BLaER1 treated with 17β-estradiol and CSF1 and Interleukin-3, amounts not matched to agents 10 nM and 100 nM (cell line): ENCODE results near the gene MUC5B.

Experiments used
- H3K27ac ChIP-seq, 11 experiments: shearing (Covaris generic); formaldehyde crosslinking; 2 replicates each; pipeline ENCODE4 v1.8.1; 2022
- H3K27me3 ChIP-seq, 11 experiments: shearing (Covaris generic); formaldehyde crosslinking; 2 replicates each; pipeline ENCODE4 v1.8.1; 2022
- H3K36me3 ChIP-seq, 11 experiments: shearing (Covaris generic); formaldehyde crosslinking; 2 replicates each; pipeline ENCODE4 v1.8.1; 2022
- H3K4me1 ChIP-seq, 10 experiments: shearing (Covaris generic); formaldehyde crosslinking; 2 replicates each; pipeline ENCODE4 v1.8.1; 2022
- H3K4me2 ChIP-seq, 11 experiments: shearing (Covaris generic); formaldehyde crosslinking; 2 replicates each; pipeline ENCODE4 v1.8.1; 2022
- H3K4me3 ChIP-seq, 10 experiments: shearing (Covaris generic); formaldehyde crosslinking; 2 replicates each; pipeline ENCODE4 v1.8.1; 2022
- H3K9ac ChIP-seq, 11 experiments: shearing (Covaris generic); formaldehyde crosslinking; 2 replicates each; pipeline ENCODE4 v1.8.1; 2022
- H3K9me3 ChIP-seq, 11 experiments: shearing (Covaris generic); formaldehyde crosslinking; replicated peaks in 1 of 11; 2 replicates each; pipeline ENCODE4 v1.8.1; 2022
- H4K20me1 ChIP-seq, 11 experiments: shearing (Covaris generic); formaldehyde crosslinking; 2 replicates each; pipeline ENCODE4 v1.8.1; 2022
- Cebpa-rat ChIP-seq, 11 experiments: shearing (Covaris generic); IDR thresholded peaks; 2 replicates each; pipeline ENCODE4 v1.8.1; 2022

The MUC5B gene

GRCh38 chr11:1278766-1279673, 56.2 kb downstream of the MUC5B start:
- Histone ChIP-seq H3K36me3 (peaks cover 56 to 100% (median 73%) of the 10 kb centered on the region in 11 experiments), H3K4me1 (peaks cover 0 to 48% (median 41%) of the 10 kb centered on the region in 10 experiments; a peak in 16 of 20 replicates), H3K4me2 (peak overlapping the region in 6 of 11 experiments; percentile 4 to 41 (median 28); a peak in 6 of 22 replicates)

GRCh38 chr11:1279674-1280055, 56.8 kb downstream of the MUC5B start:
- Histone ChIP-seq H3K4me1 (peaks cover 0 to 42% (median 35%) of the 10 kb centered on the region in 10 experiments; a peak in 16 of 20 replicates), H3K27me3 (no peaks in the 10 kb centered on the region), H3K9me3 (no peaks in the 10 kb centered on the region), H4K20me1 (peaks cover 47 to 99% (median 92%) of the 10 kb centered on the region in 11 experiments), H3K9ac (no peak overlapping the region), H3K27ac (no peak overlapping the region), H3K36me3 (peaks cover 56 to 100% (median 79%) of the 10 kb centered on the region in 11 experiments), H3K4me2 (no peak overlapping the region), H3K4me3 (no peak overlapping the region)
- TF ChIP-seq Cebpa-rat (IDR thresholded peaks at IDR 0.05), result no peak

More at GRCh38 chr11:1278766-1279673, 56.2 kb downstream of the MUC5B start:
- no peaks in the 10 kb centered on the region for H3K27me3 ChIP-seq
- TF ChIP-seq Cebpa-rat (IDR thresholded peaks at IDR 0.05), result no peak
- H3K9me3 ChIP-seq, result no peaks in the 10 kb centered on the region
- H3K27ac ChIP-seq, result no peak overlapping the region
- no peak overlapping the region for H3K9ac ChIP-seq
- H3K4me3 ChIP-seq, result no peak overlapping the region
- H4K20me1 ChIP-seq, result peaks cover 47 to 99% (median 95%) of the 10 kb centered on the region in 11 experiments

GRCh38 chr11:1280116-1281035, 57.5 kb downstream of the MUC5B start:
- Histone ChIP-seq H3K36me3 (peaks cover 60 to 100% (median 87%) of the 10 kb centered on the region in 11 experiments), H3K27me3 (no peaks in the 10 kb centered on the region), H3K9ac (no peak overlapping the region), H3K4me1 (peaks cover 0 to 35% (median 29%) of the 10 kb centered on the region in 10 experiments; a peak in 16 of 20 replicates), H3K4me3 (no peak overlapping the region), H3K27ac (no peak overlapping the region), H3K4me2 (no peak overlapping the region), H3K9me3 (no peaks in the 10 kb centered on the region), H4K20me1 (peaks cover 41 to 99% (median 91%) of the 10 kb centered on the region in 11 experiments)
- TF ChIP-seq Cebpa-rat (IDR thresholded peaks at IDR 0.05), result no peak

- Histone ChIP-seq H3K27me3 (no peaks in the 10 kb centered on the region), H3K4me2 (no peak overlapping the region), H4K20me1 (peaks cover 31 to 99% (median 91%) of the 10 kb centered on the region in 11 experiments), H3K9ac (no peak overlapping the region), H3K27ac (no peak overlapping the region), H3K4me3 (no peak overlapping the region), H3K9me3 (no peaks in the 10 kb centered on the region), H3K36me3 (peaks cover 65 to 100% (median 87%) of the 10 kb centered on the region in 11 experiments), H3K4me1 (peaks cover 0 to 25% (median 18%) of the 10 kb centered on the region in 10 experiments; a peak in 13 of 20 replicates)
- TF ChIP-seq Cebpa-rat (IDR thresholded peaks at IDR 0.05), result no peak
Observed at GRCh38 chr11:1281326-1281973, 58.6 kb downstream of the MUC5B start.

- Histone ChIP-seq H3K4me2 (no peak overlapping the region), H3K9me3 (no peaks in the 10 kb centered on the region), H3K4me3 (no peak overlapping the region), H3K27me3 (no peaks in the 10 kb centered on the region), H3K36me3 (peaks cover 65 to 100% (median 87%) of the 10 kb centered on the region in 11 experiments), H3K4me1 (peaks cover 0 to 19% (median 16%) of the 10 kb centered on the region in 10 experiments; a peak in 12 of 20 replicates), H3K9ac (no peak overlapping the region), H4K20me1 (peaks cover 25 to 99% (median 91%) of the 10 kb centered on the region in 11 experiments), H3K27ac (no peak overlapping the region)
- no peak for TF ChIP-seq Cebpa-rat (IDR thresholded peaks at IDR 0.05)
Observed at GRCh38 chr11:1281974-1282365, 59.1 kb downstream of the MUC5B start.

GRCh38 chr11:1283091-1283511, 60.2 kb downstream of the MUC5B start:
- no peak overlapping the region for H3K9ac ChIP-seq
- H3K9me3 ChIP-seq, result peaks cover 0 to 3% (median 0%) of the 10 kb centered on the region in 11 experiments; a peak in 5 of 22 replicates
- no peak overlapping the region for H3K4me3 ChIP-seq
- no peak overlapping the region for H3K4me2 ChIP-seq
- H3K27ac ChIP-seq, result no peak overlapping the region
- H3K36me3 ChIP-seq, result peaks cover 67 to 95% (median 84%) of the 10 kb centered on the region in 11 experiments
- TF ChIP-seq Cebpa-rat (IDR thresholded peaks at IDR 0.05), result no peak
- H3K4me1 ChIP-seq, result peaks cover 0 to 14% (median 10%) of the 10 kb centered on the region in 10 experiments; a peak in 12 of 20 replicates
- H3K27me3 ChIP-seq, result no peaks in the 10 kb centered on the region
- peaks cover 14 to 94% (median 81%) of the 10 kb centered on the region in 11 experiments for H4K20me1 ChIP-seq

- no peak overlapping the region for H3K4me2 ChIP-seq
Observed at GRCh38 chr11:1283906-1284305, 61.0 kb downstream of the MUC5B start.

GRCh38 chr11:1285316-1285744, 62.5 kb downstream of the MUC5B start:
- peaks cover 0 to 13% (median 0%) of the 10 kb centered on the region in 11 experiments; a peak in 7 of 22 replicates for H3K9me3 ChIP-seq
- TF ChIP-seq Cebpa-rat (IDR thresholded peaks at IDR 0.05), result no peak
- H3K27me3 ChIP-seq, result no peaks in the 10 kb centered on the region
- no peaks in the 10 kb centered on the region for H3K4me1 ChIP-seq
- H3K36me3 ChIP-seq, result peaks cover 78 to 95% (median 88%) of the 10 kb centered on the region in 11 experiments
- no peak overlapping the region for H3K4me2 ChIP-seq
- no peak overlapping the region for H3K9ac ChIP-seq
- no peak overlapping the region for H3K27ac ChIP-seq
- peaks cover 14 to 94% (median 81%) of the 10 kb centered on the region in 11 experiments; a peak in 21 of 22 replicates for H4K20me1 ChIP-seq
- H3K4me3 ChIP-seq, result no peak overlapping the region

More at GRCh38 chr11:1283906-1284305, 61.0 kb downstream of the MUC5B start:
- no peak overlapping the region for H3K4me3 ChIP-seq
- H4K20me1 ChIP-seq, result peaks cover 12 to 94% (median 81%) of the 10 kb centered on the region in 11 experiments; a peak in 21 of 22 replicates
- H3K27ac ChIP-seq, result no peak overlapping the region
- peaks cover 75 to 95% (median 88%) of the 10 kb centered on the region in 11 experiments for H3K36me3 ChIP-seq
- H3K9ac ChIP-seq, result no peak overlapping the region
- peaks cover 0 to 6% (median 3%) of the 10 kb centered on the region in 10 experiments; a peak in 10 of 20 replicates for H3K4me1 ChIP-seq
- H3K9me3 ChIP-seq, result peaks cover 0 to 11% (median 0%) of the 10 kb centered on the region in 11 experiments; a peak in 6 of 22 replicates
- H3K27me3 ChIP-seq, result no peaks in the 10 kb centered on the region
- no peak for TF ChIP-seq Cebpa-rat (IDR thresholded peaks at IDR 0.05)
